HCT116 (cell line): ENCODE results near the gene RHCG. TPM values are rescaled to one million over a fixed set of nuclear protein-coding genes. Genes with fewer than 3 reads are reported as not detected.

ENCODE experiments used
- ATAC-seq: fragments of 200-7000 bp; cut with Tn5 transposase; 2 replicates; pipeline ENCODE4 v1.9.1; 2020; ENCODE audit warnings: mild to moderate bottlenecking, moderate library complexity
- BruUV-seq: library from RNA; stranded (reverse); fragments of 400-500 nt; replicated peaks from 2 replicates; lab custom pipeline; 2021; lab: Mats Ljungman, UMichigan
- CTCF ChIA-PET: fragments of 300-600 bp; sonication (Branson Sonifier 250); formaldehyde crosslinking; loops from one replicate; lab custom pipeline; 2021; ENCODE audit warnings: antibody characterized with exemption; lab: Charles Lee
- POLR2A ChIA-PET: fragments of 300-600, 350-600 bp; sonication (Branson Sonifier 250); formaldehyde crosslinking; loops from one replicate; lab custom pipeline; 2021; ENCODE audit warnings: antibody characterized with exemption; lab: Charles Lee
- RAD21 ChIA-PET, 2 experiments: fragments of 300-600 bp; sonication (Branson Sonifier 250); formaldehyde crosslinking; loops; one replicate each; lab custom pipeline; 2023; ENCODE audit warnings: low total read pairs in 2 of 2; ENCODE audit not compliant: uncharacterized antibody in 2 of 2, unreplicated experiment in 2 of 2, low non-redundant PET in 1 of 2; lab: Charles Lee
- DNase-seq: peaks from one replicate; pipeline ENCODE4 v3.0.0-alpha.2; 2010; ENCODE audit warnings: low read depth, low spot score
- H2AFZ ChIP-seq: fragments of 200-600 bp; shearing (Covaris generic), sonication (generic); 2 replicates; pipeline ENCODE4 v1.6.1; 2017; ENCODE audit warnings: low read depth, mixed run types, mixed read lengths, antibody characterized with exemption, low read length; ENCODE audit not compliant: poor library complexity, severe bottlenecking
- H3K27ac ChIP-seq: 2 replicates; pipeline ENCODE4 v1.5.1; 2012; ENCODE audit warnings: low read depth, low read length
- H3K27me3 ChIP-seq: fragments of 200-600 bp; sonication (generic); 2 replicates; pipeline ENCODE4 v1.6.1; 2016; ENCODE audit warnings: mixed run types, low read length, mixed read lengths; ENCODE audit not compliant: insufficient read depth
- H3K36me3 ChIP-seq, 2 experiments: fragments of 200-500 bp in 1 of 2; fragments of 200-600 bp in 1 of 2; sonication (Bioruptor generic) in 1 of 2; sonication (generic) in 1 of 2; 2 replicates each; pipeline versions ENCODE4 v1.5.1 to v1.6.1; 2014 to 2016; ENCODE audit warnings: low read length in 2 of 2, inconsistent platforms in 1 of 2, mixed read lengths in 1 of 2, mixed run types in 1 of 2; ENCODE audit not compliant: insufficient read depth in 2 of 2, control insufficient read depth in 1 of 2
- H3K4me1 ChIP-seq, 2 experiments: fragments of 200-600 bp in 1 of 2; sonication (generic) in 1 of 2; 2 replicates each; pipeline versions ENCODE4 v1.5.1 to v1.6.1; 2012 to 2017; ENCODE audit warnings: low read length in 2 of 2, inconsistent platforms in 1 of 2, mild to moderate bottlenecking in 1 of 2, mixed read lengths in 1 of 2, mixed run types in 1 of 2, moderate library complexity in 1 of 2; ENCODE audit not compliant: insufficient read depth in 2 of 2, control insufficient read depth in 1 of 2
- H3K4me2 ChIP-seq: fragments of 200-600 bp; sonication (generic); 2 replicates; pipeline ENCODE4 v1.6.1; 2017; ENCODE audit warnings: mixed run types, low read length, mixed read lengths
- H3K4me3 ChIP-seq, 2 experiments: fragments of 200-600 bp in 1 of 2; sonication (generic) in 1 of 2; replicated peaks in 1 of 2; 2 replicates each; pipeline ENCODE4 v1.5.1; 2011 to 2016; ENCODE audit warnings: low read length in 2 of 2, control low read depth in 1 of 2, low read depth in 1 of 2, mild to moderate bottlenecking in 1 of 2, mixed read lengths in 1 of 2, mixed run types in 1 of 2
- H3K79me2 ChIP-seq: fragments of 200-600 bp; sonication (generic); 2 replicates; pipeline ENCODE4 v1.6.1; 2017; ENCODE audit warnings: mild to moderate bottlenecking, mixed run types, low read length, moderate library complexity, mixed read lengths; ENCODE audit not compliant: insufficient read depth
- H3K9ac ChIP-seq: fragments of 200-600 bp; sonication (generic); 2 replicates; pipeline ENCODE4 v1.6.1; 2016; ENCODE audit warnings: low read length, mixed read lengths
- H3K9me2 ChIP-seq: fragments of 200-600 bp; sonication (generic), shearing (Covaris generic); 2 replicates; pipeline ENCODE4 v1.6.1; 2017; ENCODE audit warnings: mixed run types, mild to moderate bottlenecking, moderate library complexity; ENCODE audit not compliant: insufficient read depth
- H3K9me3 ChIP-seq, 2 experiments: fragments of 200-500 bp in 1 of 2; fragments of 200-600 bp in 1 of 2; sonication (Bioruptor generic) in 1 of 2; sonication (generic) in 1 of 2; 2 replicates each; pipeline ENCODE4 v1.6.1; 2014 to 2017; ENCODE audit warnings: low read length in 2 of 2, mixed read lengths in 2 of 2, inconsistent platforms in 1 of 2, low read depth in 1 of 2, mild to moderate bottlenecking in 1 of 2, mixed run types in 1 of 2, moderate library complexity in 1 of 2; ENCODE audit not compliant: control insufficient read depth in 1 of 2, insufficient read depth in 1 of 2
- H4K20me1 ChIP-seq: fragments of 200-600 bp; sonication (generic), shearing (Covaris generic); 2 replicates; pipeline ENCODE4 v1.6.1; 2017; ENCODE audit warnings: mixed run types, mild to moderate bottlenecking, moderate library complexity; ENCODE audit not compliant: insufficient read depth
- CBX3 ChIP-seq: IDR thresholded peaks from 2 replicates; pipeline ENCODE4 v1.6.1; 2012; ENCODE audit warnings: low read depth
- CEBPB ChIP-seq: IDR thresholded peaks from 2 replicates; pipeline ENCODE4 v1.6.1; 2012; ENCODE audit warnings: low read depth
- EGR1 ChIP-seq: IDR thresholded peaks from 2 replicates; pipeline ENCODE4 v1.6.1; 2012; ENCODE audit warnings: low read depth
- ELF1 ChIP-seq: IDR thresholded peaks from 2 replicates; pipeline ENCODE4 v1.6.1; 2012; ENCODE audit warnings: low read depth, borderline replicate concordance
- EZH2 ChIP-seq: fragments of 200-600 bp; sonication (generic); IDR thresholded peaks from 2 replicates; pipeline ENCODE4 v1.6.1; 2017; ENCODE audit warnings: antibody characterized with exemption, mixed run types
- EZH2phosphoT487 ChIP-seq: fragments of 200-600 bp; IDR thresholded peaks from 2 replicates; pipeline ENCODE4 v1.6.1; 2018; ENCODE audit warnings: antibody characterized with exemption, borderline replicate concordance
- JUND ChIP-seq: IDR thresholded peaks from 2 replicates; pipeline ENCODE4 v1.6.1; 2012
- POLR2A ChIP-seq: IDR thresholded peaks from 2 replicates; pipeline ENCODE4 v1.7.0; 2011; ENCODE audit warnings: borderline replicate concordance; ENCODE audit not compliant: insufficient read depth, insufficient read length; ENCODE audit errors: extremely low read depth
- RAD21 ChIP-seq: IDR thresholded peaks from 2 replicates; pipeline ENCODE4 v1.6.1; 2012; ENCODE audit warnings: low read depth, mild to moderate bottlenecking
- SIN3A ChIP-seq: IDR thresholded peaks from 2 replicates; pipeline ENCODE4 v1.6.1; 2012; ENCODE audit warnings: low read depth
- SRF ChIP-seq: IDR thresholded peaks from 2 replicates; pipeline ENCODE4 v1.6.1; 2012; ENCODE audit warnings: low read depth
- TCF7L2 ChIP-seq: IDR thresholded peaks from 2 replicates; pipeline ENCODE4 v1.7.0; 2011; ENCODE audit warnings: borderline replicate concordance, inconsistent platforms; ENCODE audit not compliant: insufficient read depth, insufficient read length; ENCODE audit errors: extremely low read depth
- YY1 ChIP-seq: IDR thresholded peaks from 2 replicates; pipeline ENCODE4 v1.6.1; 2011; ENCODE audit warnings: low read length, low read depth, moderate library complexity, mild to moderate bottlenecking; ENCODE audit not compliant: insufficient replicate concordance; ENCODE audit errors: extremely low read depth
- ZFX ChIP-seq: fragments of 450-650 bp; IDR thresholded peaks from 2 replicates; pipeline ENCODE4 v1.6.1; 2017
- ZNF274 ChIP-seq: fragments of 200-500 bp; sonication (Bioruptor generic); IDR thresholded peaks from 2 replicates; pipeline ENCODE4 v1.6.1; 2014; ENCODE audit warnings: mild to moderate bottlenecking, low read depth, low read length, inconsistent platforms
- intact Hi-C: fragments of 100-400 bp; cut with micrococcal nuclease; formaldehyde crosslinking; loops from 2 replicates; pipeline ENCODE4 v1.10.0; 2022
- total RNA-seq: library from RNA; stranded (reverse); gene quantifications from one replicate; pipeline ENCODE4 v1.2.1, GENCODE V29; 2021; ENCODE audit not compliant: unreplicated experiment
- TF ChIP-seq, protein P1 (sequence below): IDR thresholded peaks from 2 replicates; pipeline ENCODE4 v1.6.1; 2012
- TF ChIP-seq, protein P2 (sequence below): IDR thresholded peaks from 2 replicates; pipeline ENCODE4 v1.6.1; 2012; ENCODE audit warnings: low read depth
- TF ChIP-seq, protein P3 (sequence below): IDR thresholded peaks from 2 replicates; pipeline ENCODE4 v1.6.1; 2011; ENCODE audit warnings: mild to moderate bottlenecking, low read length, moderate library complexity; ENCODE audit not compliant: insufficient replicate concordance; ENCODE audit errors: extremely low read depth
- TF ChIP-seq, protein P4 (sequence below), 3 experiments: fragments of 200-600 bp in 1 of 3; sonication (generic) in 1 of 3; IDR thresholded peaks in 2 of 3; conservative IDR thresholded peaks in 1 of 3; 2 replicates each; pipeline ENCODE4 v1.5.1; 2012 to 2017; ENCODE audit warnings: low read depth in 2 of 3, low read length in 2 of 3, antibody characterized with exemption in 1 of 3, borderline replicate concordance in 1 of 3, control low read depth in 1 of 3, mild to moderate bottlenecking in 1 of 3, mixed read lengths in 1 of 3, mixed run types in 1 of 3, moderate library complexity in 1 of 3; ENCODE audit not compliant: insufficient read depth in 1 of 3
- TF ChIP-seq, protein P5 (sequence below): IDR thresholded peaks from 2 replicates; pipeline ENCODE4 v1.6.1; 2012

The RHCG gene
- total RNA-seq, 1 experiment from 2014 or later: not detected

DNA sequence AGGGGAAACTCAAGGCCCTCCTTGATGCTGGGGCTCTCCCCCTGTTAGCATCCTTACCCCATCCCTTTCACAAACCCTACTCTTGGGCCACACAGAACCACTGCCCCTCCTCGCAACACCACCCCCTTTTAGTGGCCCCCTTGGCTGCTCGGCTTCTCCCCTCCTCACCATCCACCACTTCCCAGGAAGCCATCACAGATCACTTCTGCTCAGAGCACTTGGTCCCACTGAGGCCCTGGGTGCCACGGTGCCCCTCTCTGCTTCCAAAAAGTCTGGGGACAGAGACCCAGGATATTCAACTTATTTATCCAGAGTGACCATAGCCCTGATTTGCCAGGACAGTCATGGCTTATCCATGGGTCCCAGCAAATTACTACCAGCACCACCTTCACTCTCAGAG is 2.4 kb downstream of the RHCG start:
- no peak overlapping the region for H3K9ac ChIP-seq
- intact Hi-C loops: no loop called here
- DNase-seq: no peak
- H2AFZ ChIP-seq: no peak overlapping the region
- no peaks in the 10 kb centered on the region for H4K20me1 ChIP-seq
- peaks cover 4 to 20% of the 10 kb centered on the region in 2 experiments for H3K4me1 ChIP-seq
- H3K9me3 ChIP-seq: no peaks in the 10 kb centered on the region
- TF ChIP-seq CEBPB (no peak), EZH2 (no peak), EGR1 (no peak), ZFX (no peak), ELF1 (no peak), TCF7L2 (no peak), SRF (no peak), CBX3 (no peak), RAD21 (no peak), JUND (no peak), ZNF274 (no peak), YY1 (no peak), EZH2phosphoT487 (no peak), SIN3A (no peak), POLR2A (no peak)
- TF ChIP-seq, protein P1, sequence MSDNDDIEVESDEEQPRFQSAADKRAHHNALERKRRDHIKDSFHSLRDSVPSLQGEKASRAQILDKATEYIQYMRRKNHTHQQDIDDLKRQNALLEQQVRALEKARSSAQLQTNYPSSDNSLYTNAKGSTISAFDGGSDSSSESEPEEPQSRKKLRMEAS: no peak
- TF ChIP-seq, protein P2, sequence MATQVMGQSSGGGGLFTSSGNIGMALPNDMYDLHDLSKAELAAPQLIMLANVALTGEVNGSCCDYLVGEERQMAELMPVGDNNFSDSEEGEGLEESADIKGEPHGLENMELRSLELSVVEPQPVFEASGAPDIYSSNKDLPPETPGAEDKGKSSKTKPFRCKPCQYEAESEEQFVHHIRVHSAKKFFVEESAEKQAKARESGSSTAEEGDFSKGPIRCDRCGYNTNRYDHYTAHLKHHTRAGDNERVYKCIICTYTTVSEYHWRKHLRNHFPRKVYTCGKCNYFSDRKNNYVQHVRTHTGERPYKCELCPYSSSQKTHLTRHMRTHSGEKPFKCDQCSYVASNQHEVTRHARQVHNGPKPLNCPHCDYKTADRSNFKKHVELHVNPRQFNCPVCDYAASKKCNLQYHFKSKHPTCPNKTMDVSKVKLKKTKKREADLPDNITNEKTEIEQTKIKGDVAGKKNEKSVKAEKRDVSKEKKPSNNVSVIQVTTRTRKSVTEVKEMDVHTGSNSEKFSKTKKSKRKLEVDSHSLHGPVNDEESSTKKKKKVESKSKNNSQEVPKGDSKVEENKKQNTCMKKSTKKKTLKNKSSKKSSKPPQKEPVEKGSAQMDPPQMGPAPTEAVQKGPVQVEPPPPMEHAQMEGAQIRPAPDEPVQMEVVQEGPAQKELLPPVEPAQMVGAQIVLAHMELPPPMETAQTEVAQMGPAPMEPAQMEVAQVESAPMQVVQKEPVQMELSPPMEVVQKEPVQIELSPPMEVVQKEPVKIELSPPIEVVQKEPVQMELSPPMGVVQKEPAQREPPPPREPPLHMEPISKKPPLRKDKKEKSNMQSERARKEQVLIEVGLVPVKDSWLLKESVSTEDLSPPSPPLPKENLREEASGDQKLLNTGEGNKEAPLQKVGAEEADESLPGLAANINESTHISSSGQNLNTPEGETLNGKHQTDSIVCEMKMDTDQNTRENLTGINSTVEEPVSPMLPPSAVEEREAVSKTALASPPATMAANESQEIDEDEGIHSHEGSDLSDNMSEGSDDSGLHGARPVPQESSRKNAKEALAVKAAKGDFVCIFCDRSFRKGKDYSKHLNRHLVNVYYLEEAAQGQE: no peak
- TF ChIP-seq, protein P3, sequence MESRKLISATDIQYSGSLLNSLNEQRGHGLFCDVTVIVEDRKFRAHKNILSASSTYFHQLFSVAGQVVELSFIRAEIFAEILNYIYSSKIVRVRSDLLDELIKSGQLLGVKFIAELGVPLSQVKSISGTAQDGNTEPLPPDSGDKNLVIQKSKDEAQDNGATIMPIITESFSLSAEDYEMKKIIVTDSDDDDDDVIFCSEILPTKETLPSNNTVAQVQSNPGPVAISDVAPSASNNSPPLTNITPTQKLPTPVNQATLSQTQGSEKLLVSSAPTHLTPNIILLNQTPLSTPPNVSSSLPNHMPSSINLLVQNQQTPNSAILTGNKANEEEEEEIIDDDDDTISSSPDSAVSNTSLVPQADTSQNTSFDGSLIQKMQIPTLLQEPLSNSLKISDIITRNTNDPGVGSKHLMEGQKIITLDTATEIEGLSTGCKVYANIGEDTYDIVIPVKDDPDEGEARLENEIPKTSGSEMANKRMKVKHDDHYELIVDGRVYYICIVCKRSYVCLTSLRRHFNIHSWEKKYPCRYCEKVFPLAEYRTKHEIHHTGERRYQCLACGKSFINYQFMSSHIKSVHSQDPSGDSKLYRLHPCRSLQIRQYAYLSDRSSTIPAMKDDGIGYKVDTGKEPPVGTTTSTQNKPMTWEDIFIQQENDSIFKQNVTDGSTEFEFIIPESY: no peak
- TF ChIP-seq, protein P4, sequence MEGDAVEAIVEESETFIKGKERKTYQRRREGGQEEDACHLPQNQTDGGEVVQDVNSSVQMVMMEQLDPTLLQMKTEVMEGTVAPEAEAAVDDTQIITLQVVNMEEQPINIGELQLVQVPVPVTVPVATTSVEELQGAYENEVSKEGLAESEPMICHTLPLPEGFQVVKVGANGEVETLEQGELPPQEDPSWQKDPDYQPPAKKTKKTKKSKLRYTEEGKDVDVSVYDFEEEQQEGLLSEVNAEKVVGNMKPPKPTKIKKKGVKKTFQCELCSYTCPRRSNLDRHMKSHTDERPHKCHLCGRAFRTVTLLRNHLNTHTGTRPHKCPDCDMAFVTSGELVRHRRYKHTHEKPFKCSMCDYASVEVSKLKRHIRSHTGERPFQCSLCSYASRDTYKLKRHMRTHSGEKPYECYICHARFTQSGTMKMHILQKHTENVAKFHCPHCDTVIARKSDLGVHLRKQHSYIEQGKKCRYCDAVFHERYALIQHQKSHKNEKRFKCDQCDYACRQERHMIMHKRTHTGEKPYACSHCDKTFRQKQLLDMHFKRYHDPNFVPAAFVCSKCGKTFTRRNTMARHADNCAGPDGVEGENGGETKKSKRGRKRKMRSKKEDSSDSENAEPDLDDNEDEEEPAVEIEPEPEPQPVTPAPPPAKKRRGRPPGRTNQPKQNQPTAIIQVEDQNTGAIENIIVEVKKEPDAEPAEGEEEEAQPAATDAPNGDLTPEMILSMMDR (IDR thresholded peaks at IDR 0.05 in 2 of 3, conservative IDR thresholded peaks at IDR 0.05 in 1 of 3; ENCODE audit: borderline replicate concordance in 1 of 3, insufficient read depth in 1 of 3, low read depth in 2 of 3, low read length in 2 of 3): no peak
- TF ChIP-seq, protein P5, sequence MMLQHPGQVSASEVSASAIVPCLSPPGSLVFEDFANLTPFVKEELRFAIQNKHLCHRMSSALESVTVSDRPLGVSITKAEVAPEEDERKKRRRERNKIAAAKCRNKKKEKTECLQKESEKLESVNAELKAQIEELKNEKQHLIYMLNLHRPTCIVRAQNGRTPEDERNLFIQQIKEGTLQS: no peak
- TF ChIP-seq, all 23 proteins: peak for 0
- H3K27ac ChIP-seq: no peak overlapping the region
- ATAC-seq: no peak
- no peaks in the 10 kb centered on the region for H3K79me2 ChIP-seq
- H3K27me3 ChIP-seq: no peaks in the 10 kb centered on the region
- no peaks in the 10 kb centered on the region for H3K36me3 ChIP-seq
- BruUV-seq: no TSS peak
- no peak overlapping the region for H3K4me2 ChIP-seq
- no peaks in the 10 kb centered on the region for H3K9me2 ChIP-seq
- RAD21 ChIA-PET: no interaction called here
- CTCF ChIA-PET: interaction anchor here (0.8 to 1.0 kb wide), 2 partner anchors 21 to 23 kb away, joined by 3 read pairs; no protein-coding TSS in a partner anchor
- H3K4me3 ChIP-seq: no peak overlapping the region
- POLR2A ChIA-PET: no interaction called here
